ENCODE data around the gene LZTS2.

The LZTS2 gene

DNA sequence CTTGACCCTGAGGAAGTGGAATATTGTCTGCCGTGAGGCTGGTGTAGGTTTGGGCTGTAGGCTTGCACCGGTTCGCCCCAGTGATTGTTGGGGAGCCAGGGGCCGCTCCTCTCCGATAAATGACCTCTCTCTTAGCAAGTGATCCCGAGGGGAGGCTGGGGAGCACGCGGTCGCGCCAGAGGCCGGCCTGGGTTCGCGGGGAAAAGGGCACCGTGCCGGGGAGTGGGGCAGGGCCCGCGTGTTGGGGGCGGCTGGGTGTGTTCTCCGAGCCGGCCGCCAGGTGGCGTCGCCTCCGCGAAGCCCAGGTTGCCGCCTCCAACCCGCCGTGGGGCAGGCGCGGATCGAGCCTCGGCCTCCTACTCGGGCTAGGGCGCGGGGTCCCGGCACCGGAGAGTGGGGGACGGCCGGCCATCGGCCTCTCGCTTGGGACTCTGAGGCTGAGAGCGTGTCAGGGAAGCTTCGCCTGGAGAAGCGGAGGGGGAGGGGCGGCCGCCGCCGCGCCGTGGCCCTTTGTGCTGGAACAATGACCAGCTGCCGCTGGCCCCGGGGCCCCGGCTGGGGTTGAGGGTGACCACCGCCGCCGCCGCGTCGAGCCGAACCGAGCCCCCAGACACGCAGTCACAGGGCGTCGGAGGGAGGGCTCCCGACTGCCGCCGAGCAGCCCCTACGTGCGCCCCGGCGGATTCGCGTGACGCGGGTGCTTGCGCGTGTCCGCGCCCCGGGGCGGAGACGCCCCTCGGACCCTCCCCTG, 442 bp upstream of the LZTS2 start:
- ATAC-seq, result peak; percentile 68 to 69

DNA sequence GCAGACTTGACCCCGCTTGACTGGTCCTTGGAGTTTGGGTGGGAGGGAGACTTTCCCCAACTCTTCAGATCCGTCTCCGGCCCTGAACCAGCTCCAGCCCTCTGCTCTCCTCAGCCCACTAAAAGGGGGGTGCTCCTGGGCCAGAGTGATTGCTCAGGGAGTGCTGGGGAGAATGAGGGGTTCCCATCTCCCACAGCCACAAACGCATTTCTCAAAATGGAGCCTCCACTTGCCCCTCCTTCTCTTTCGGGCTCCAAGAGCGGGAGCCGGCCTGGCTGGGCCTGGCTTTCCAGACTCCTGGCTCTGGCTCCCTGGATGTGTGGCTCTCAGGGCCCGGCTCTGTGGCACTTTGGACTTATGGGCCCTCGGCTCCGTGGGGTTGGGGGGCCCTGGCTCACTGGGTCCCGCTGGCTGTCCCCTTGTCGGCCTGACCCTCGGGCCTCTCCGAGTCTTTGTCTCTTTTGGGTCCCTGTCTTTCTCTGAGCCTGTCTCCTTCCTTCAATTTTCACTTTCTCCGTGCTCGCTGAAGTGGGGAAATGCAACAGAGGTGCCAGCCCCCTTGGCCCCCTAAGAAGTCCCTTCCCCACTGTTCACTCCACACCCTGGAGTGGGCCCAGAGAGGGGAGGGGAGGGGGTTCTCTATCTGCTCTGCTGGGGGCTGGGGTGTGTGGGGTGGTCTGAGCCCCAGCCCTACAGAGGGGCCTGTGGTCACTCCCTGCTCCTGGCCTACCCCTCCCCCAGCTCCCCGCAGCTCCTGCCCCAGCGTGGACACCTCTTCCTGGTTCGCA, 713 bp downstream of the LZTS2 start:
- no peak for ATAC-seq

DNA sequence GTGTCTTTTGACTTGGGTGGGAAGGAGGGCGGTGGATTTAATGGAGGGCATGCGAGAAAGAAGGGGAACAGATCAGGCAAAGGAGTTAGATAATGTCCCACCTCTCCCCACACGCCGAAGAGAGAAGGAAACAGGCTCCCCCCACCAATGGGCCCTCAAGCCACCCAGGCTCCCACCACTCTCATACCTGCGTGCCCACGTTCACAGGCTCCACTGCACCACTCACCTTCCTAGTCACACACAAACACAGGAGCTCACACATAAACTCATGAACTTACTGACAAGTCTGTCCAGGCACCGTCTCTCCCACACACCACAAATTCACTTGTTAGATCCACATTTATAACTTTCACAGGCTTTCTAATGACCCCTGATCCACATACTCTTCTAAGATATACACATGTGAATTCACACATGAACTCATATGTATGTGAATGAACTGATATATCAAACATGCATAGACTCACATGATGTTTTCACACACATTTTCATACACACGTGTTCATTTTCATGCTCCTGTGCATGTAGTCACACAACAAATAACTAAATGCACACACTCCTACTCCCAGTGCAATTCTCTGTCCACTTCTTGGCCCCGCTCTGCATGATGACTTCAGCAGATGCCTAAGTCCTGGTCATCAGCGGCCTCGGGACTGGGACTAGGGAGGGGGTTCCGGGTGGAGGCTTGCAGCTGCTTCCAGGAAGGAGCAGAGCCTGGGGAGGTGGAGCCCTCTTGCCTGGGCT, 1.5 kb downstream of the LZTS2 start:
- ATAC-seq, result no peak

DNA sequence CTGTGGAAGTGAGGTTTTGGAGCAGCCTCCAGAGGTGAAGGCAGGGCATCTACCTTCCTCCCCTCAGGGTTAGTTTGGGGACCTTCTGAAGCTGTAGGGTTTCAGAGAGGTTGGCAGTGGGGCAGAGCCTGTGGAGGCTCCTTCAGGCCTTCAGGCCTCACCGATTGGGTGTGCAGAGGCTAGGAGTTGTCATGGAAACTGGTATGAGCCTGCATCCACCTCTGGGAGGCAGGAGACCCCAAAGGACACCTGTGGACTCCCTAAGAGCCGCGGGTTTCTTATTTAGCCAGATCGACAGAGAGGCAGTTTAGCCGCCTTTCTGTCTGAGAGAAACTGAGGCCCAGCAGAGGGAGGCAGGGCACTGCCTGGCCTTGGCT, 2.0 kb downstream of the LZTS2 start:
- ATAC-seq, result no peak

DNA sequence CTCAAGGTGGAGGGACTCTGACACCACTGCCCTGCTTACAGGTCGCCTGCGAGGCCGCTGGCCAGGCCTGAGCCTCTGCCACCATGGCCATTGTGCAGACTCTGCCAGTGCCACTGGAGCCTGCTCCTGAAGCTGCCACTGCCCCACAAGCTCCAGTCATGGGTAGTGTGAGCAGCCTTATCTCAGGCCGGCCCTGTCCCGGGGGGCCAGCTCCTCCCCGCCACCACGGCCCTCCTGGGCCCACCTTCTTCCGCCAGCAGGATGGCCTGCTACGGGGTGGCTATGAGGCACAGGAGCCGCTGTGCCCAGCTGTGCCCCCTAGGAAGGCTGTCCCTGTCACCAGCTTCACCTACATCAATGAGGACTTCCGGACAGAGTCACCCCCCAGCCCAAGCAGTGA, 2.8 kb downstream of the LZTS2 start:
- ATAC-seq, result no peak

DNA sequence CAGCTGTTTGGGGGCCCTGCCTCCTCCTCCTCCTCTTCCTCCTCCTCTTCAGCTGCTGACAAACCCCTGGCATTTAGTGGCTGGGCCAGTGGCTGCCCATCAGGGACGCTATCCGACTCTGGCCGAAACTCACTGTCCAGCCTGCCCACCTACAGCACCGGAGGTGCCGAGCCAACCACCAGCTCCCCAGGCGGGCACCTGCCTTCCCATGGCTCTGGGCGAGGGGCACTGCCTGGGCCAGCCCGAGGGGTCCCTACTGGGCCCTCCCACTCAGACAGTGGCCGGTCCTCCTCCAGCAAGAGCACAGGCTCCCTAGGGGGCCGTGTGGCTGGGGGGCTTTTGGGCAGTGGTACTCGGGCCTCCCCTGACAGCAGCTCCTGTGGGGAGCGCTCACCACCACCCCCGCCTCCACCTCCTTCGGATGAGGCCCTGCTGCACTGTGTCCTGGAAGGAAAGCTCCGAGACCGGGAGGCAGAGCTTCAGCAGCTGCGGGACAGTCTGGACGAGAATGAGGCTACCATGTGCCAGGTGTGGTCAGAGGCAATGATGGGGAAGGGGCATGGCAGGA, 4.1 kb downstream of the LZTS2 start:
- no peak for ATAC-seq

DNA sequence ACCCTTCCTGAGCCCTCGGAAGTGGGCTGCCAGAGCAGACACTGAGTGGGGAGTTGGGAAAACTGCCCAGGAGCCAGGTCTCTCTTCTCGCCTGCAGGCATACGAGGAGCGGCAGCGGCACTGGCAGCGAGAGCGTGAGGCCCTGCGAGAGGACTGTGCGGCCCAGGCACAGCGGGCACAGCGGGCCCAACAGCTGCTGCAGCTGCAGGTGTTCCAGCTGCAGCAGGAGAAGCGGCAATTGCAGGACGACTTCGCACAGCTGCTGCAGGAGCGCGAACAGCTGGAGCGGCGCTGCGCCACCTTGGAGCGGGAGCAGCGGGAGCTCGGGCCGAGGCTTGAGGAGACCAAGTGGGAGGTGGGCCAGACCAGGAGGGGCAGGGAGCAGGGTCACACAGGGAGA, 5.8 kb downstream of the LZTS2 start:
- no peak for ATAC-seq

DNA sequence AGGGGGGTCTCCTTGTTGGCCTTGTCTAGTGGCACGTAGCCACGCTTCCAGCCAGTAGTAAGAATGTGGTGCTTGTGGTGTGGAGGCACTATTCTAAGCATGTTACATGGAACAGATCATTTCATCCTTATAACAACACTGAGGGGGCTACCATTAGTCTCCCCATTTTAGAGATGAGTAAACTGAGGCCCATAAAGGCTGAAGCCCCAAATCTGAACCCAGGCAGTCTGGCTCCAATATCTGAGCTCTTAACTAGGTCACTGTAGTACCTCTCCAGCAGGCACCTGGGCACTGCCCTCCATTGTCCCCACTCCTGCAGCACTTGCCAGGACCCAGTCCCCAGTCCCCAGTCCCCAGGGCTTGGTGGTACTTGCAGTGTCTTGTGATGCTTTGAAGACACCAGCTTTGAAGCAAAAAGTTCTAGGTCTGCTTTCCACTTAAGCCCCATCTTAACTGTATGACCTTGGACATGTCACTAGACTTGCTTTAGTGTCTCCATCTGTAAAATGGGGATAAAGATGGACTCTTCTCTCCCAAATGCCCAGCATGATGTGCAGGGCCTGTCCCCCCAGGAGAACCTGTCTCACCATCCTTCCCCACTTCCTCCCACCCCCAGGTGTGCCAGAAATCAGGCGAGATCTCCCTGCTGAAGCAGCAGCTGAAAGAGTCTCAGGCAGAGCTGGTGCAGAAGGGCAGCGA, 6.4 kb downstream of the LZTS2 start:
- ATAC-seq, result no peak

DNA sequence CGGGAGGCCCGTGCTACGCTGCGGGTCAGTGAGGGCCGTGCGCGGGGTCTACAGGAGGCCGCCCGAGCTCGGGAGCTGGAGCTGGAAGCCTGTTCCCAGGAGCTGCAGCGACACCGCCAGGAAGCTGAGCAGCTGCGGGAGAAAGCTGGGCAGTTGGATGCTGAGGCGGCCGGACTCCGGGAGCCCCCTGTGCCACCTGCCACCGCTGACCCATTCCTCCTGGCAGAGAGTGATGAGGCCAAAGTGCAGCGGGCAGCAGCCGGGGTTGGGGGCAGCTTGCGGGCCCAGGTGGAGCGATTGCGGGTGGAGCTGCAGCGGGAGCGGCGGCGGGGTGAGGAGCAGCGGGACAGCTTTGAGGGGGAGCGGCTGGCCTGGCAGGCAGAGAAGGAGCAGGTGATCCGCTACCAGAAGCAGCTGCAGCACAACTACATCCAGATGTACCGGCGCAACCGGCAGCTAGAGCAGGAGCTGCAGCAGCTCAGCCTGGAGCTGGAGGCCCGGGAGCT, 7.0 kb downstream of the LZTS2 start:
- no peak for ATAC-seq

DNA sequence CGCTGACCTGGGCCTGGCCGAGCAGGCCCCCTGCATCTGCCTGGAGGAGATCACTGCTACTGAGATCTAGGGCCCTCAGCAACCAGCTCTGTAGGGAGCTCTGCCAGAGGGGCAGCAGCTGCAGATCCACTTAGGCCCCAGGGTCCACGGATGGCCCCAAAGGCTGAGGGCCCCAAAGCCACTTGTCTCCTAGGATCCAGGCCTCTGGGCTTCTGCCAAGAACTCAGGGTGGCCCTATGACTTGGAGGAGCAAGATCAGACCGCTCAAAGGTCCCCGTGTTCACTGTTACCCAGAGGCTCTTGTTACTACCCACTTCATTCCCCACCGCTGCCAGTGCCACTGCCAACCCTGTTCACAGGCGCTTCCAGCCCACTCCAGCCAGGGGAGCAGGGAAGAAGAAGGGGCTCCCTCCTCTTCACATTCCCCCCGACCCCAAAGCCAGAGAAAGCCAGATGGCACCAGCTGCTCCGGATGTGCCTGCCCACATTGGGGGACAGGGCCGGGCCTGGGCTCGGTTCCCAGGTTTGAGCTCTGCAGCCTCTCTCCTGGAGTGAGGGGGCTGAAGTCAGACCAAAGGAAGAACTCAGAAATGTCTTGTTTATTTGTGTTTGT, 7.6 kb downstream of the LZTS2 start:
- no peak for ATAC-seq

DNA sequence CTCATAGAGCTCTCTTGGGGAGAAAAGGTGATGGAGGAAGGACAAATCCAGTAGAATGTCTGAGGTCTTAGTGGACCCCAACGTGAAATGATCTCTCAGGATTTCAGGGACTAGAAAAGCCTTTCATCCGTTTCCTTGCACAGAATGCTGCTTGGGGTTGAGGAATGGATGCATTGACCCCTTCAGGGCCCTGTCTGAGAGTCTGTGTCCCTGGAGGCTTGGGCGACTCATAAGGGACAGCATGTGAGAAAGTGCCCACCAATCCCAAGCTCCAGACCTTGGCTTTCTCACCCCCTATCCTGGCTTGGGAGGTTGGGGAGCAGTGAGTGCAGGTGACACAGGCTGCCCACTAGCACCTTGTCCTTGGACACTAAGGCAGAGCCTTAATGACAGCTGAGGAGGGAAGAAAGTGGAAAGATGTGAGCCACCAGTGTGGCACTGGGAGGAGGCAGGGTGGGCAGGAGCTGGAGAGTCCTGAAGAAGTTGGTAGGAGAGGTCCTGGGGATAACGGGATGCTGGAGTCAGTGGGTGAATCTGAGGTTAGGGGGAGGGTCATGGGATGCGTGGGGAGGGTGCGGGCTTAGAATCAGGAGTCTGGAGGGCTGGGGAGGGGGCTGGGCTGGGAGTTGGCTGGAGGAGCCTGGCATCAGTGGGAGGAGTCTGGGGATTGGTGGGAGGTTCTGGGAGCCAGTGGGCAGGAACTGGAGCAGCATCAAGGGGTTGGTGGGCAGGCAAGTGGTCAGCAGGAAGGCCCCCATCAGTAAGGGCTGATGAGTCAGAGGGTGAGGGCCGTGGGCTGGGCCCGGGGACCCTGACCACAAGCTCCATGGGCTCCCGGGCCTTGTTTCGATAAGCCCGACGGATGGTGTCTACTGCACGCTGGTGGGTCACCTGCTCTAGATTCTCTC, 8.6 kb downstream of the LZTS2 start:
- ATAC-seq, result no peak

DNA sequence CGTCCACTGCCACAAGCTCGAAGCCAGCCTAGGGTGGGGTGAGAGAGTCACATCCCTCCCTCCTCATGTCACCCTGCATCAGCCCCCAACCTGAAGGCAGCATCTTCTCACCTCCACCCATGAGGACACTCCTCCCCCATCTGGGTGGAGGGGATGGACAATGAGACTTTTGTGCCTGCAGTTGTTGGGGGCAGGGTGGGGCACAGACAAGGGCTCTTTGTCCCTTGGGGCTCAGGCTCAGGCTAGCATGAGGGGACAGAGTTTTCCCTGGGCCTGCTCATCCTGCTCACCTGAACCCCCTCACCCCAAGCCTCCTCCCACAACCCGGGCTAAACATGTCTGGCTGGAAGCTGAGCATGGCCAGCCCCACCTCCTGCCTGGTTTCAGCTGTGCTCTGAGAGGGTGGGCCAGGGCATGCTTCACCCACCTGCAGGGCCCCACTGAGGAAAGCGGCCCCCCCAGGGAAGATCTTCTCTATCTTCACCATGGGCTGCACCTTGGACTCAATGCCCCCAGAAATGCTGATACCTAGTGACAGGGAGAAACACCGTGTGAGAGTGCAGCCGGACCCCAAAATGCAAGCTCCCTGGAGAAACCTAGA, 9.3 kb downstream of the LZTS2 start:
- no peak for ATAC-seq

DNA sequence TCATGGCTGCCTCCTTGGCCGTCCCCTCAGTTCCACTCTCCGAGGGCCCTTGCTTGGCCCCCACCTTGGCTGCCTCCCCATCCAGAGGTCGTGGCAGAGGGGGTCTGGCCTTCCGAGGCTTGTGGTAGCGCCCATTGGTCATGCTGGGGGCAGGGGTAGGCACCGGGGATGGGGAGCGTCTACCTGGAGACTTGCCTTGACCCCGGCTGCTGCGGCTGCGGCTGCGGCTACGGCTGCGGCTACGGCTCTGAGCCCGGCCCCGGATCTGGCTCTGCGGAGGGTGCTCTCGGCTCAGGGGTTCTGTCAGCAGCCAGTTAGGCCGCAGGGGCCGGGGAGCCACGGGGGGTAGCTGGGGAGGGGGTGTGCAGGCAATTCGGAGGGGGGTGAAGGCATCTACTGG, 10.7 kb downstream of the LZTS2 start:
- ATAC-seq, result no peak

DNA sequence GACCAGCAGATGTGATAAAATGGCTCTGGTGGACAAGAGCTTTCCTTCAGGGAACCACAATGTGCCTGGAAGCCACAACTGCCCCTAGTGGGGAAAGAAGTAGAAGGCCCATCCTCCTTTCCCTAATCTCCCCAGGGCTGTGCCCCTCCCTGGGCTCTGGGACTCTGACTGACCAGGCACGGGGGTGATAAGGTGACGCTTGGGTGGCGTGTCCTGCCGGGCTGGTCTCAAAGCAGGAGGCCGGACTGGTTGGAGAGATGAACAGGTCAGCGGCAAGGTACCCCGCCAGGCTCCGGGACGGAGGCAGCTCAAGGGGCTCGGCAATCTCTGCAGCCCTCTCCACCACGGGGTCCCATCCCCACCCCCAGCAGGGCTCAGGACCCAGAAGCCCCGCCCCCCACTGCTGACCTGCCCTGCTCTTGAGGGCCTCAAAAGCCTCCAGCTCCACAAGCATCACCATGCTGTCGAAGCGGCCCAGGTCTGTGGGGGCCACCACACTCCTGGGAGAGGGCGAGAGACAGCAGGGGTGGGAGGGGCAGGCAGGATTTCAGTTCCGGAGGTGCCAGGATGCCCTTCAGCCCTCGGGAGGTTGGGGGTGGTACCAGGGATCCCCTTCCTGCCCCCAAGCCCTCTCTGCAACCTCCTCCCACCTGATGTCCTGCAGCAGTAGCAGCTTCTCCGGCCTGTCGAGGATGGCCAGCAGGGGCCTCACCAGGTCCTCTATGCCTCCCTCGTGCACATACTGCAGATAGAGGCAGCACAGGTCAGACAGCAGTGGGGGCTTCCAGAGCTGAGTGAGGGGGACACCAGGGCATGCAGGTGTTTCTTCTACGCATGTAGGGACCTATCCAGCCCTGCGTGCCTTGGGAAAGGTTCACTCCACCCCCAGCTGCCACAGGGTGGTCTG, 12.2 kb downstream of the LZTS2 start:
- ATAC-seq, result no peak

DNA sequence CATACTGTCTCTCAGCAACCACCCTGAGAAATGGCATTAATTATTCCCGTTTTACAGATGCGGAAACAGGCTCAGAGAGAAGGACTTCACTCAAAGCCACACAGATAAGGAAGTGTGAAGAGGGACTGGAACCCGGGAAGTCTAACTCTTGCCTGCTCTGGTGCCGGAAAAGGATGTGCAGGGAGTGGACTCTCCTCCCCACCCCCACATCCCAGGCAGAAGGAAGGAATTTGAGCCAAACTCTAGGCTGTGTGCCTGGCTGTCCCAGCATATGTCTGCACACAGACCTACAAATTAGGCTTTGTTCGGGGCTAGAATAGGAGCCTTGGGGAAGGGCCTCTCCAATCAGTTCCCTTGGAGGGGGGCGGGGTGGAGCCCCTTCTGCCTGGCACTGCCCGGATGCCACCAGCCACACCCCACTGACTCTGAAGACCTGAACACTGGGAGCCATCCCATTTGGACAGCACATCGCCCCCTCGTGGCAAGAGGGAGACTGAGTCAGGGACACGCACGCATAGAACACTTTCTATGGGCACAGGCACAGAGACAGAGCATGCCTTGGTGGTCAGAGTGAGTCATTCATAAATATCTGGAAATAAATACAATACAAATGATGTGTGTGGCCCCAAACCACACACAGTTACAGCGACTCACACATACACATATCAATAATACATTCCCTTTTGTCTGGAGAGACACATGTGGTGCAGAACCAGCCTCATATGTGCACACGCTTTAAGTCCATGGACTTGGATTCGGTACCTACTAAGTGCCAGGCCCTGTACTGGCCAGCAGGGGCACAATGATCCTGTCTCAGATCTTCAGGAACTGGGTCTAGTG, 13.1 kb downstream of the LZTS2 start:
- ATAC-seq, result peak; percentile 93 to 95

DNA sequence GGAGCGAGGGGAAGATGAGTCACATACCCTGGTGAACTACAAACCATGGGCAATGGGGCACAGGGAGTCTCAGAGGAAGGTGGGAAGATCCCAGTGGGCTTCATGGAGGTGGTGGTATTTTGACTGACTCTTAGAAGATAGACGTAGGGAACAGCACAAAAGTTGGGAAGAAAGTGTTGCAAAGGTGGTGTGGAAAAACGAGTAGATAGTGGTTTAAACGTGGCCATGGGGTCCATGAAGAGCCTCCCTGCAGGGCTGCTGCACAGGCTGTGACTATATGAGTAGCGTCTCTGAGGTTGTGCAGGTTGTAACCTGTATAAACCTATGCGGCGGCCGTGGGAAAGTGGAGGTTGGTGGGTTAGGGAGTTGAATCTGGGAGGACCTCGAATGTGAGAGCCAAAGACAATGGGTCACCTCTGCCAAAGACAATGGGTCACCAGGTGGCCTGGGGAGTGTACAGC, 13.8 kb downstream of the LZTS2 start:
- ATAC-seq, result no peak

DNA sequence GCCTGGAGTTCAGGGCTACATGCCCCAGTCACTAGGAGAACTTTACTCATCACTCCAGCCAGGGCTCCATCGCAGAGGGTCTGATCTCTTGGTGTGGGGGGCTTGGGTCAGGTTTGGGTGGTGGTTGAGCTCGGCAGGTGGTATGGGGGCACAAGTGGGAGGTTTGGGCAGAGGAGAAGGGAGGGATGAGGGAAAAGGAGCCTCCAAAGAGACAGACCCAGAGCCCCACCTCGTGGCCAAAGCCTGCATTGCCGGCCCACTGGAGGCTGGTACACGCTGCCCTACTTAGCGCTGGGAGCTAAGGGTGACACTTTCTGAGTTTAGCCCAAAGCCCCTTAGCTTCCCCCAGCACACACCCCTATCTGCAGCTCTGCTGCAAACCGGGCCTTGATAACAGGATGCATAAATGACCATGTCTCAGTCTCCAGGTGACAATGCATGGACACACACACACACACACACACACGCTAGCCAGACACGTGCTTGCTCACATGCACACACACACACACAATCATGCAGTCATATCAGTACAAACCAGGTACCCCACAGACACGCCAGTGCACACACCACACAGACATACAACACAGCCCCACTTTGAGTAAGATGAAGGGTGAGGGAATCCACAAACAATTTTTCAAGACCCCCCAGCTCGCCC, 14.7 kb downstream of the LZTS2 start:
- ATAC-seq, result no peak

All from activated CD4-positive, CD25-positive, alpha-beta regulatory T cell treated with anti-CD3 and anti-CD28 coated beads, Interleukin-2, amount 50 U/mL, for 24 hours (primary cell).